Measurements from ENCODE around the gene CBFA2T3. TPM values are rescaled to one million over a fixed set of nuclear protein-coding genes. Genes with fewer than 3 reads are reported as not detected.

Gene CBFA2T3
- total RNA-seq, 1 donor from 2014 or later: not detected

- TF ChIP-seq CTCF (IDR thresholded peaks at IDR 0.05): no peak
- no peak for DNase-seq (ENCODE audit: low spot score)
- Mint-ChIP-seq H3K27ac (ENCODE audit: unreplicated experiment) (no peak overlapping the region), H3K27me3 (ENCODE audit: low read depth) (no peaks in the 10 kb centered on the region), H3K9me3 (ENCODE audit: low read depth) (no peaks in the 10 kb centered on the region), H3K4me1 (ENCODE audit: low read depth) (peaks cover 5% of the 10 kb centered on the region), H3K4me3 (ENCODE audit: unreplicated experiment) (no peak overlapping the region), H3K36me3 (ENCODE audit: low read depth) (peaks cover 1% of the 10 kb centered on the region)
Observed at GRCh38 chr16:88850531-88851199, 126.3 kb downstream of the CBFA2T3 start.

GRCh38 chr16:88848557-88848956 lies 128.4 kb downstream of the CBFA2T3 start:
- Mint-ChIP-seq H3K4me1 (ENCODE audit: low read depth) (no peaks in the 10 kb centered on the region), H3K9me3 (ENCODE audit: low read depth) (no peaks in the 10 kb centered on the region), H3K4me3 (ENCODE audit: unreplicated experiment) (no peak overlapping the region), H3K27ac (ENCODE audit: unreplicated experiment) (no peak overlapping the region), H3K36me3 (ENCODE audit: low read depth) (peaks cover 1% of the 10 kb centered on the region), H3K27me3 (ENCODE audit: low read depth) (no peaks in the 10 kb centered on the region)
- DNase-seq (ENCODE audit: low spot score): no peak
- TF ChIP-seq CTCF (IDR thresholded peaks at IDR 0.05): no peak

- TF ChIP-seq CTCF (IDR thresholded peaks at IDR 0.05): no peak
- Mint-ChIP-seq H3K27ac (ENCODE audit: unreplicated experiment) (no peak overlapping the region), H3K9me3 (ENCODE audit: low read depth) (no peaks in the 10 kb centered on the region), H3K4me1 (ENCODE audit: low read depth) (no peaks in the 10 kb centered on the region), H3K27me3 (ENCODE audit: low read depth) (no peaks in the 10 kb centered on the region), H3K4me3 (ENCODE audit: unreplicated experiment) (no peak overlapping the region), H3K36me3 (ENCODE audit: low read depth) (peaks cover 5% of the 10 kb centered on the region)
- no peak for DNase-seq (ENCODE audit: low spot score)
Observed at GRCh38 chr16:88847654-88848053, 129.4 kb downstream of the CBFA2T3 start.

- no peaks in the 10 kb centered on the region for H3K4me1 Mint-ChIP-seq (ENCODE audit: low read depth)
- no peaks in the 10 kb centered on the region for H3K27me3 Mint-ChIP-seq (ENCODE audit: low read depth)
- H3K4me3 Mint-ChIP-seq (ENCODE audit: unreplicated experiment): no peak overlapping the region
- H3K9me3 Mint-ChIP-seq (ENCODE audit: low read depth): no peaks in the 10 kb centered on the region
- no peak overlapping the region for H3K27ac Mint-ChIP-seq (ENCODE audit: unreplicated experiment)
- no peak for DNase-seq (ENCODE audit: low spot score)
- TF ChIP-seq CTCF (IDR thresholded peaks at IDR 0.05): no peak
- peaks cover 5% of the 10 kb centered on the region for H3K36me3 Mint-ChIP-seq (ENCODE audit: low read depth)
Observed at GRCh38 chr16:88846088-88846487, 130.9 kb downstream of the CBFA2T3 start.

- DNase-seq (ENCODE audit: low spot score): no peak
- Mint-ChIP-seq H3K9me3 (ENCODE audit: low read depth) (no peaks in the 10 kb centered on the region), H3K4me1 (ENCODE audit: low read depth) (no peaks in the 10 kb centered on the region), H3K4me3 (ENCODE audit: unreplicated experiment) (no peak overlapping the region), H3K36me3 (ENCODE audit: low read depth) (peaks cover 8% of the 10 kb centered on the region), H3K27ac (ENCODE audit: unreplicated experiment) (no peak overlapping the region), H3K27me3 (ENCODE audit: low read depth) (no peaks in the 10 kb centered on the region)
- peak; percentile 17 for TF ChIP-seq CTCF (IDR thresholded peaks at IDR 0.05)
Observed at GRCh38 chr16:88844419-88845036, 132.5 kb downstream of the CBFA2T3 start.

Data from chondrocyte (in vitro differentiated cells).